H1 (cell line): Measurements from ENCODE around the gene MTG1. TPM values are rescaled to one million over a fixed set of nuclear protein-coding genes. Genes with fewer than 3 reads are reported as not detected.

Source experiments
- CTCF ChIA-PET: fragments of 300-600 bp; sonication (Branson Sonifier 250); formaldehyde crosslinking; loops from one replicate; lab custom pipeline; 2021; ENCODE audit not compliant: partially characterized antibody; lab: Charles Lee
- POLR2A ChIA-PET: fragments of 300-600 bp; sonication (Branson Sonifier 250); formaldehyde crosslinking; loops from one replicate; lab custom pipeline; 2021; ENCODE audit warnings: inconsistent platforms; ENCODE audit not compliant: partially characterized antibody; lab: Charles Lee
- DNase-seq, 2 experiments: peaks; one replicate each; pipeline versions ENCODE4 v3.0.0 to v3.0.0-alpha.2; 2010 to 2022; ENCODE audit warnings: low spot score in 2 of 2, low read depth in 1 of 2, mixed read lengths in 1 of 2
- FAIRE-seq: peaks from 2 replicates; lab custom pipeline; 2011; peaks lifted over from hg19 to GRCh38; lab: Jason Lieb, UNC
- H2AFZ ChIP-seq: 2 replicates; pipeline ENCODE4 v1.8.1; 2012; ENCODE audit warnings: low read length, inconsistent platforms
- H2AK5ac ChIP-seq: 2 replicates; pipeline ENCODE4 v1.6.1; 2013; ENCODE audit warnings: low read depth, low read length
- H2BK120ac ChIP-seq: replicated peaks from 2 replicates; pipeline ENCODE3; 2013; ENCODE audit warnings: low read depth, low read length, inconsistent platforms
- H2BK12ac ChIP-seq: 2 replicates; pipeline ENCODE4 v1.6.1; 2013; ENCODE audit warnings: low read depth, low read length
- H2BK15ac ChIP-seq: 2 replicates; pipeline ENCODE4 v1.6.1; 2013; ENCODE audit warnings: low read length
- H2BK20ac ChIP-seq: 2 replicates; pipeline ENCODE4 v1.6.1; 2013; ENCODE audit warnings: low read length
- H2BK5ac ChIP-seq: 2 replicates; pipeline ENCODE4 v1.6.1; 2013; ENCODE audit warnings: low read depth, low read length
- H3K14ac ChIP-seq: 2 replicates; pipeline ENCODE4 v1.6.1; 2013; ENCODE audit warnings: inconsistent platforms; ENCODE audit not compliant: insufficient read length
- H3K18ac ChIP-seq: 2 replicates; pipeline ENCODE4 v1.6.1; 2013; ENCODE audit warnings: low read length; ENCODE audit errors: extremely low read depth
- H3K23ac ChIP-seq: 2 replicates; pipeline ENCODE4 v1.6.1; 2013; ENCODE audit warnings: inconsistent platforms; ENCODE audit not compliant: insufficient read length
- H3K23me2 ChIP-seq: 2 replicates; pipeline ENCODE4 v1.6.1; 2013; ENCODE audit warnings: low read depth, low read length
- H3K27ac ChIP-seq: 2 replicates; pipeline ENCODE4 v1.6.1; 2011; ENCODE audit warnings: low read depth, low read length, inconsistent platforms
- H3K27me3 ChIP-seq, 4 experiments: replicated peaks in 1 of 4; 1 replicate in 1 of 4; 2 replicates in 3 of 4; pipeline versions ENCODE4 v1.6.1 to v1.8.1; 2011 to 2013; ENCODE audit warnings: low read length in 3 of 4, mild to moderate bottlenecking in 3 of 4, inconsistent platforms in 2 of 4, mixed read lengths in 2 of 4, moderate library complexity in 1 of 4; ENCODE audit not compliant: control insufficient read depth in 3 of 4, insufficient read depth in 3 of 4; ENCODE audit errors: extremely low read depth in 1 of 4
- H3K36me3 ChIP-seq, 4 experiments: 2 replicates each; pipeline versions ENCODE4 v1.6.1 to v1.8.1; 2011 to 2013; ENCODE audit warnings: mild to moderate bottlenecking in 4 of 4, low read length in 3 of 4, moderate library complexity in 2 of 4, control low read depth in 1 of 4, inconsistent platforms in 1 of 4; ENCODE audit not compliant: insufficient read depth in 4 of 4, control insufficient read depth in 2 of 4
- H3K4ac ChIP-seq: replicated peaks from 2 replicates; pipeline ENCODE3; 2013; ENCODE audit warnings: low read length, low read depth, mixed read lengths, inconsistent platforms; ENCODE audit not compliant: insufficient read length
- H3K4me1 ChIP-seq, 4 experiments: replicated peaks in 1 of 4; 1 replicate in 1 of 4; 2 replicates in 3 of 4; pipeline versions ENCODE4 v1.6.1 to v1.8.1; 2011 to 2013; ENCODE audit warnings: low read length in 3 of 4, inconsistent platforms in 2 of 4, mixed read lengths in 1 of 4; ENCODE audit not compliant: insufficient read depth in 4 of 4, control insufficient read depth in 3 of 4
- H3K4me2 ChIP-seq, 2 experiments: 2 replicates each; pipeline versions ENCODE4 v1.6.1 to v1.8.1; 2011 to 2013; ENCODE audit warnings: low read depth in 2 of 2, low read length in 2 of 2, control low read depth in 1 of 2, inconsistent platforms in 1 of 2, mild to moderate bottlenecking in 1 of 2; ENCODE audit not compliant: insufficient read depth in 1 of 2
- H3K4me3 ChIP-seq, 4 experiments: fragments of 200-600, 300-600 bp in 1 of 4; sonication (generic), shearing (Covaris generic), sonication (Bioruptor Twin) in 1 of 4; 2 replicates each; pipeline versions ENCODE4 v1.5.1 to v1.8.1; 2011 to 2016; ENCODE audit warnings: low read length in 4 of 4, low read depth in 3 of 4, control low read depth in 2 of 4, inconsistent platforms in 2 of 4, mild to moderate bottlenecking in 2 of 4, mixed read lengths in 1 of 4, moderate library complexity in 1 of 4; ENCODE audit not compliant: insufficient read depth in 2 of 4; ENCODE audit errors: extremely low read depth in 1 of 4
- H3K56ac ChIP-seq: replicated peaks from 2 replicates; pipeline ENCODE3; 2013; ENCODE audit warnings: low read depth, mild to moderate bottlenecking, mixed read lengths, low read length, inconsistent platforms; ENCODE audit not compliant: insufficient read length
- H3K79me1 ChIP-seq: 2 replicates; pipeline ENCODE4 v1.6.1; 2013; ENCODE audit warnings: low read depth, low read length, control low read depth
- H3K79me2 ChIP-seq, 2 experiments: 2 replicates each; pipeline versions ENCODE4 v1.6.1 to v1.8.1; 2012 to 2013; ENCODE audit warnings: low read length in 2 of 2, mild to moderate bottlenecking in 2 of 2, inconsistent platforms in 1 of 2; ENCODE audit not compliant: insufficient read depth in 2 of 2, control insufficient read depth in 1 of 2
- H3K9ac ChIP-seq, 4 experiments: replicated peaks in 1 of 4; 1 replicate in 1 of 4; 2 replicates in 3 of 4; pipeline versions ENCODE4 v1.6.1 to v1.8.1; 2011 to 2013; ENCODE audit warnings: low read depth in 3 of 4, low read length in 3 of 4, control low read depth in 2 of 4, mild to moderate bottlenecking in 2 of 4, moderate library complexity in 2 of 4, inconsistent platforms in 1 of 4; ENCODE audit errors: extremely low read depth in 1 of 4
- H3K9me3 ChIP-seq, 2 experiments: 2 replicates each; pipeline versions ENCODE4 v1.6.1 to v1.8.1; 2012 to 2013; ENCODE audit warnings: mild to moderate bottlenecking in 2 of 2, moderate library complexity in 2 of 2, control low read depth in 1 of 2, inconsistent platforms in 1 of 2, low read depth in 1 of 2, low read length in 1 of 2, mixed read lengths in 1 of 2; ENCODE audit not compliant: insufficient read depth in 2 of 2
- H4K20me1 ChIP-seq, 2 experiments: replicated peaks in 1 of 2; 2 replicates each; pipeline versions ENCODE3 to v1.8.1; 2011 to 2013; ENCODE audit warnings: inconsistent platforms in 2 of 2, low read length in 2 of 2, mild to moderate bottlenecking in 1 of 2; ENCODE audit not compliant: insufficient read depth in 2 of 2, control insufficient read depth in 1 of 2
- H4K5ac ChIP-seq: 2 replicates; pipeline ENCODE4 v1.6.1; 2013; ENCODE audit warnings: low read length, low read depth, mixed read lengths, inconsistent platforms; ENCODE audit not compliant: insufficient read length
- H4K8ac ChIP-seq: 2 replicates; pipeline ENCODE4 v1.8.0; 2013; ENCODE audit warnings: mild to moderate bottlenecking, moderate library complexity, low read length, inconsistent platforms; ENCODE audit not compliant: insufficient read depth; ENCODE audit errors: extremely low read depth
- H4K91ac ChIP-seq: replicated peaks from 2 replicates; pipeline ENCODE3; 2013; ENCODE audit warnings: low read length, mixed read lengths, inconsistent platforms; ENCODE audit not compliant: insufficient read length
- EZH2 ChIP-seq: fragments of 200-600 bp; sonication (generic); IDR thresholded peaks from 2 replicates; pipeline ENCODE4 v1.7.1; 2012; ENCODE audit warnings: low read depth, mild to moderate bottlenecking, moderate library complexity, low read length, inconsistent platforms; ENCODE audit not compliant: severe bottlenecking
- HDAC2 ChIP-seq, 2 experiments: fragments of 300-600 bp in 1 of 2; sonication (generic) in 1 of 2; IDR thresholded peaks; 2 replicates each; pipeline ENCODE4 v1.6.1; 2011 to 2012; ENCODE audit warnings: low read depth in 2 of 2, low read length in 2 of 2, mild to moderate bottlenecking in 2 of 2, moderate library complexity in 2 of 2, borderline replicate concordance in 1 of 2, inconsistent platforms in 1 of 2
- KDM5A ChIP-seq: fragments of 200-600 bp; IDR thresholded peaks from 2 replicates; pipeline ENCODE4 v1.7.1; 2012; ENCODE audit warnings: mild to moderate bottlenecking, low read length, inconsistent platforms, mixed read lengths
- POLR2AphosphoS5 ChIP-seq: IDR thresholded peaks from 2 replicates; pipeline ENCODE4 v1.6.1; 2011; ENCODE audit warnings: low read depth, low read length
- RBBP5 ChIP-seq: IDR thresholded peaks from 2 replicates; pipeline ENCODE4 v1.7.1; 2012; ENCODE audit warnings: low read depth, mild to moderate bottlenecking, inconsistent platforms, low read length, moderate library complexity, borderline replicate concordance
- SIX5 ChIP-seq: IDR thresholded peaks from 2 replicates; pipeline ENCODE4 v1.6.1; 2011; ENCODE audit warnings: mild to moderate bottlenecking, low read depth, low read length
- SUZ12 ChIP-seq: fragments of 200-600 bp; sonication (generic); IDR thresholded peaks from 2 replicates; pipeline ENCODE4 v1.6.1; 2012; ENCODE audit warnings: mild to moderate bottlenecking, inconsistent platforms, low read length, moderate library complexity, mixed read lengths
- TAF7 ChIP-seq: optimal IDR thresholded peaks from 2 replicates; pipeline ENCODE3; 2011; ENCODE audit warnings: low read depth, mild to moderate bottlenecking, inconsistent platforms, low read length, moderate library complexity, borderline replicate concordance
- WGBS, 2 experiments: shearing (Covaris generic) in 1 of 2; methylation state at CpG; one replicate each; pipeline versions ENCODE4 v1.1.6 to v1.1.7; 2013 to 2015; ENCODE audit warnings: low lambda C conversion rate in 2 of 2, mixed read lengths in 2 of 2, inconsistent platforms in 1 of 2, low coverage in 1 of 2, missing lambda C conversion rate in 1 of 2; ENCODE audit not compliant: insufficient replicate concordance in 2 of 2, insufficient coverage in 1 of 2, insufficient read length in 1 of 2; ENCODE audit errors: extremely low coverage in 1 of 2, missing lambda C conversion rate in 1 of 2; 5-methylcytosine and 5-hydroxymethylcytosine counted together
- polyA plus RNA-seq, 7 experiments: library from polyadenylated mRNA; depleted of rRNA in 3 of 7; stranded (reverse) in 5 of 7; unstranded in 2 of 7; fragments of >200 nt in 5 of 7; fragments of 200-250 nt in 2 of 7; gene quantifications; 1 replicate in 5 of 7; 2 replicates in 1 of 7; 4 replicates in 1 of 7; pipeline versions ENCODE4 v1.2.1 to v1.2.3, GENCODE V29; 2011 to 2013; ENCODE audit warnings: missing spikeins in 2 of 7, mixed read lengths in 2 of 7
- total RNA-seq: library from RNA; stranded (reverse); fragmentation: NEBNext Ultra II Directional; extraction: Animal tissue kit (Norgen Biotek cat#: 25700); gene quantifications from 2 replicates; pipeline ENCODE4 v1.2.1, GENCODE V29; 2021

Gene MTG1
- total and polyA plus RNA-seq, 2 of the 8 experiments (the other 6 are each of a cell fraction or from before 2014, with no cell fraction given), result 56.6 to 81.6 TPM

- H3K23ac ChIP-seq, result no peak overlapping the region
- no peak overlapping the region for H3K56ac ChIP-seq
- H2BK15ac ChIP-seq, result no peak overlapping the region
- H3K4me2 ChIP-seq, result no peak overlapping the region
- no peak for DNase-seq
- no peaks in the 10 kb centered on the region for H3K79me2 ChIP-seq
- POLR2A ChIA-PET, result interaction anchor here (1.3 to 3.0 kb wide), 5 partner anchors 8 to 36 kb away, joined by 3 to 9 read pairs (median 8); partner anchors contain the start of genes ECHS1 and PRAP1
- peaks cover 0 to 6% (median 3%) of the 10 kb centered on the region in 4 experiments; a peak in 3 of 7 replicates for H3K4me1 ChIP-seq
- H4K5ac ChIP-seq, result no peak overlapping the region
- no peak for TF ChIP-seq KDM5A
- no peak for TF ChIP-seq HDAC2 (IDR thresholded peaks at IDR 0.05; ENCODE audit: borderline replicate concordance in 1 of 2, low read depth in 2 of 2, low read length in 2 of 2)
- TF ChIP-seq RBBP5, result no peak
- no peak for TF ChIP-seq POLR2AphosphoS5
- no peak for TF ChIP-seq SIX5
- TF ChIP-seq EZH2, result no peak
- no peak for TF ChIP-seq SUZ12
- TF ChIP-seq TAF7, result no peak
- no peak overlapping the region for H3K4ac ChIP-seq
- H3K4me3 ChIP-seq, result no peak overlapping the region
- no peak overlapping the region for H4K91ac ChIP-seq
- H3K27me3 ChIP-seq, result peaks cover 0 to 19% (median 7%) of the 10 kb centered on the region in 4 experiments; a peak in 5 of 7 replicates
- H2BK5ac ChIP-seq, result no peak overlapping the region
- H3K9ac ChIP-seq, result no peak overlapping the region
- no peaks in the 10 kb centered on the region; the same call in 1 of the 2 replicates for H3K79me1 ChIP-seq
- no peak overlapping the region for H2BK120ac ChIP-seq
- H3K14ac ChIP-seq, result no peak overlapping the region
- no peak overlapping the region for H4K8ac ChIP-seq
- H2AK5ac ChIP-seq, result no peak overlapping the region
- no peak overlapping the region for H2BK20ac ChIP-seq
- H3K9me3 ChIP-seq, result no peaks in the 10 kb centered on the region
- peaks cover 6 to 16% of the 10 kb centered on the region in 2 experiments for H4K20me1 ChIP-seq
- 89% methylated on average over 17 of the region's 17 CpGs; no CpG with 5 or more reads in 1 of the 2 experiments for WGBS, 2 experiments
- no peak overlapping the region for H3K18ac ChIP-seq
- FAIRE-seq, result no peak
- peaks cover 4 to 21% (median 16%) of the 10 kb centered on the region in 4 experiments for H3K36me3 ChIP-seq
- no peak overlapping the region for H2BK12ac ChIP-seq
- peaks cover 6% of the 10 kb centered on the region; the same call in 1 of the 2 replicates for H3K23me2 ChIP-seq
- H3K27ac ChIP-seq, result no peak overlapping the region
- CTCF ChIA-PET, result interaction anchor here (1.4 to 2.5 kb wide), 3 partner anchors 9 to 13 kb away, joined by 5 to 13 read pairs (median 5); partner anchors contain the start of gene PRAP1
- no peak overlapping the region for H2AFZ ChIP-seq
These were observed 33.9 kb upstream of the MTG1 start for GRCh38 chr10:133359972-133360610.
